Vagina (tissue), 2 donors: ENCODE measurements around the gene PMFBP1.

Experiments used
- CTCF ChIP-seq, 3 experiments: fragments of 450-650 bp in 2 of 3; fragments of 200-600 bp in 1 of 3; sonication (generic) in 1 of 3; IDR thresholded peaks; one replicate each; pipeline ENCODE4 v1.5.1; 2017 to 2019; ENCODE audit warnings: antibody characterized with exemption in 3 of 3, mild to moderate bottlenecking in 2 of 3, moderate library complexity in 2 of 3
- POLR2A ChIP-seq, 2 donors: fragments of 450-650 bp; IDR thresholded peaks; one replicate each; pipeline ENCODE4 v1.6.1; 2017; ENCODE audit warnings: antibody characterized with exemption in 2 of 2, mild to moderate bottlenecking in 2 of 2, moderate library complexity in 2 of 2
- POLR2AphosphoS5 ChIP-seq, 2 donors: sonication (generic); formaldehyde crosslinking; IDR thresholded peaks; one replicate each; pipeline ENCODE4 v1.9.0; 2017; ENCODE audit warnings: antibody characterized with exemption in 2 of 2, mild to moderate bottlenecking in 2 of 2, low read depth in 1 of 2; ENCODE audit not compliant: insufficient read depth in 1 of 2

GRCh38 chr16:72210072-72210471 is 38.1 kb upstream of the PMFBP1 start:
- no peak for TF ChIP-seq CTCF (IDR thresholded peaks at IDR 0.05)
- TF ChIP-seq POLR2AphosphoS5 (IDR thresholded peaks at IDR 0.05; ENCODE audit: insufficient read depth in 1 of 2, low read depth in 1 of 2) = no peak
- TF ChIP-seq POLR2A (IDR thresholded peaks at IDR 0.05) = no peak
